HepG2 (cell line): ENCODE results near the gene CATSPERE. TPM values are rescaled to one million over a fixed set of nuclear protein-coding genes. Genes with fewer than 3 reads are reported as not detected.

Source experiments
- BRD4 ChIP-seq: sonication (generic); formaldehyde crosslinking; IDR thresholded peaks from 2 replicates; pipeline ENCODE4 v1.4.0; 2020; ENCODE audit warnings: missing genetic modification reagents
- CBX1 ChIP-seq: IDR thresholded peaks from one replicate; pipeline ENCODE4 v1.6.1; 2016; ENCODE audit warnings: antibody characterized with exemption, low read depth
- DNMT1 ChIP-seq: sonication (generic); formaldehyde crosslinking; IDR thresholded peaks from 2 replicates; pipeline ENCODE4 v1.5.1; 2020; ENCODE audit warnings: mild to moderate bottlenecking, missing genetic modification reagents
- HNF4G ChIP-seq, 2 experiments: sonication (generic) in 1 of 2; formaldehyde crosslinking in 1 of 2; IDR thresholded peaks; 2 replicates each; pipeline versions ENCODE4 v1.4.0 to v1.6.1; 2011 to 2020; ENCODE audit warnings: borderline replicate concordance in 2 of 2, low read depth in 2 of 2, mild to moderate bottlenecking in 2 of 2, low read length in 1 of 2, missing genetic modification reagents in 1 of 2, moderate library complexity in 1 of 2
- MAZ ChIP-seq, 2 experiments: sonication (generic) in 1 of 2; formaldehyde crosslinking in 1 of 2; IDR thresholded peaks; 2 replicates each; pipeline versions ENCODE4 v1.5.0 to v1.6.1; 2012 to 2020; ENCODE audit warnings: low read depth in 2 of 2, mild to moderate bottlenecking in 2 of 2, borderline replicate concordance in 1 of 2, improper control_type of control experiment in 1 of 2, low read length in 1 of 2, missing genetic modification reagents in 1 of 2, moderate library complexity in 1 of 2
- NFYB ChIP-seq: sonication (generic); formaldehyde crosslinking; IDR thresholded peaks from 2 replicates; pipeline ENCODE4 v1.4.0; 2020; ENCODE audit warnings: missing genetic modification reagents
- POLR2A ChIP-seq, 2 experiments: IDR thresholded peaks; 2 replicates each; pipeline ENCODE4 v1.6.1; 2011; ENCODE audit warnings: low read depth in 2 of 2, low read length in 2 of 2, mild to moderate bottlenecking in 1 of 2, moderate library complexity in 1 of 2; ENCODE audit not compliant: insufficient read depth in 1 of 2
- PRDM15 ChIP-seq: sonication (generic); formaldehyde crosslinking; IDR thresholded peaks from 2 replicates; pipeline ENCODE4 v1.4.0; 2020; ENCODE audit warnings: missing genetic modification reagents
- RAD21 ChIP-seq: fragments of 450-650 bp; formaldehyde crosslinking; IDR thresholded peaks from 2 replicates; pipeline ENCODE4 v1.5.0; 2020; ENCODE audit warnings: mild to moderate bottlenecking
- RORA ChIP-seq: sonication (generic); formaldehyde crosslinking; IDR thresholded peaks from 2 replicates; pipeline ENCODE4 v1.5.0; 2020; ENCODE audit warnings: mild to moderate bottlenecking, missing genetic modification reagents, moderate library complexity
- TRIM22 ChIP-seq: fragments of 450-650 bp; IDR thresholded peaks from 2 replicates; pipeline ENCODE4 v1.6.1; 2017
- ZNF225 ChIP-seq: sonication (generic); formaldehyde crosslinking; IDR thresholded peaks from 2 replicates; pipeline ENCODE4 v1.4.0; 2020; ENCODE audit warnings: mild to moderate bottlenecking, missing genetic modification reagents
- ZNF431 ChIP-seq: sonication (generic); formaldehyde crosslinking; IDR thresholded peaks from 2 replicates; pipeline ENCODE4 v1.9.0; 2022; ENCODE audit warnings: missing genetic modification reagents, low read depth, mild to moderate bottlenecking, borderline replicate concordance
- ZNF441 ChIP-seq: sonication (generic); formaldehyde crosslinking; IDR thresholded peaks from 2 replicates; pipeline ENCODE4 v1.7.0; 2021; ENCODE audit warnings: missing genetic modification reagents, borderline replicate concordance
- ZNF496 ChIP-seq: sonication (generic); formaldehyde crosslinking; IDR thresholded peaks from 2 replicates; pipeline ENCODE4 v1.8.1; 2023; ENCODE audit warnings: mild to moderate bottlenecking, moderate library complexity, missing genetic modification reagents; ENCODE audit not compliant: insufficient replicate concordance
- ZNF549 ChIP-seq: sonication (generic); formaldehyde crosslinking; IDR thresholded peaks from 2 replicates; pipeline ENCODE4 v1.5.0; 2020; ENCODE audit warnings: missing genetic modification reagents
- ZNF569 ChIP-seq: sonication (generic); formaldehyde crosslinking; IDR thresholded peaks from 2 replicates; pipeline ENCODE4 v1.5.0; 2020; ENCODE audit warnings: mild to moderate bottlenecking, missing genetic modification reagents, moderate library complexity, borderline replicate concordance
- ZNF737 ChIP-seq: sonication (generic); formaldehyde crosslinking; IDR thresholded peaks from 2 replicates; pipeline ENCODE4 v1.5.0; 2020; ENCODE audit warnings: missing genetic modification reagents, mild to moderate bottlenecking, borderline replicate concordance
- ZNF841 ChIP-seq: sonication (generic); formaldehyde crosslinking; IDR thresholded peaks from 2 replicates; pipeline ENCODE4 v1.8.1; 2023; ENCODE audit warnings: missing genetic modification reagents, borderline replicate concordance
- polyA plus RNA-seq, 8 experiments: library from polyadenylated mRNA; depleted of rRNA in 3 of 8; stranded (reverse) in 7 of 8; unstranded in 1 of 8; fragments of >200 nt; fragmentation: Illumina TruSeq in 4 of 8; extraction: Trizol in 4 of 8; gene quantifications; 2 replicates each; pipeline versions ENCODE4 v1.2.1 to v1.2.3, GENCODE V29; 2011 to 2016; ENCODE audit warnings: low read depth in 4 of 8, missing spikeins in 1 of 8, mixed read lengths in 1 of 8; ENCODE audit not compliant: insufficient read depth in 1 of 8
- total RNA-seq, 5 experiments: library from RNA; depleted of rRNA; stranded (reverse); fragments of >200 nt; fragmentation: Illumina TruSeq; extraction: Trizol; gene quantifications; 2 replicates each; pipeline ENCODE4 v1.2.3, GENCODE V29; 2016; ENCODE audit warnings: low read depth in 1 of 5
- TF ChIP-seq, protein P1 (sequence below), 2 experiments: IDR thresholded peaks; 2 replicates each; pipeline ENCODE4 v1.6.1; 2011 to 2012; ENCODE audit warnings: low read length in 2 of 2, borderline replicate concordance in 1 of 2, low read depth in 1 of 2, mild to moderate bottlenecking in 1 of 2, moderate library complexity in 1 of 2

Gene CATSPERE
- total and polyA plus RNA-seq, 2 of the 13 experiments (the other 11 are each of a cell fraction or from before 2014, with no cell fraction given): 0.34 to 0.51 TPM

DNA sequence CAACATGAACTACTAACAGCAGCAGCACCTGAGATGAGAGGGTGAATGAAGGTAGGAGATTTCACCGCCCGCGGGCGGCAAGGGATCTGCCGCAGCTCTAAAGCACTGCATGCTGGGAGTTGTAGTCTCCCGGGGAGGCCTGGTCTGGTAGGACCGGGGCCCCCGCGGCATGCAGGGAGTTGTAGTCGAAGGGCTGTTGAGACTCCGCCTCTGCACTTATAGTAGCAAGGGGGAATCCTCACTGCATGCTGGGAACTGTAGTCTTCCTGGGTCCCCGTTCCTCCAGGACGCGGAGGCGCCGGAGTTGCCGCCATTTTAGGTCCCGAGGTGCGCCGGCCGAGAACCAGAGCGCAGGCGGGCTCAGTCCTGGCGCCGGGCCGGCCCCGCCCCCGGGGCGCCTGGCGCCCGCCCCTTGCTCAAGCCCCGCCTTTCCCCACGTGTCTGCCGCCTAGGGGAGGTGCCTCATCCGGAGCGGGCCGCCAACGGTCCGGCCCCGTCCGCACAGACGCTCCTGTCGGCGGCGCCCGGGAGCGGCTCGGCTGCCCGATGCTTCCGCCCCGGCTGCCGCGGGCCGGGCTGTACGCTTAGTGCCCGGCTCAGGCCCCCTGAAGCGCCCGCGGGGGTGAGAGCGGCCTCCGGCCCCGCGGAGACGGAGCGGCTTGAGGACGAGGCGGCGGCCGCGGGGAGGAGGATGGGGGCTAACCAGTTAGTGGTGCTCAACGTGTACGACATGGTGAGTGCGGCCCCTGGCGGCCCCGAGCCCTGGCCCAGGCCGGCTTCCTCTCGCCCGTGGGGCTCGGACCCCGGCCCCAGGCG is 191.8 kb downstream of the CATSPERE start, which contains the start of gene DESI2 (continued):
- no peak; the same call in 1 of the 2 replicates for TF ChIP-seq PRDM15 (CRISPR knock-in tag)
- TF ChIP-seq ZNF841 (CRISPR knock-in tag): no peak
- no peak for TF ChIP-seq CBX1
- TF ChIP-seq ZNF549 (CRISPR knock-in tag): no peak
- TF ChIP-seq POLR2A (IDR thresholded peaks at IDR 0.05; ENCODE audit: insufficient read depth in 1 of 2, low read depth in 2 of 2, low read length in 2 of 2): peak; percentile 87 to 88
- TF ChIP-seq ZNF496 (CRISPR knock-in tag): no peak
- no peak for TF ChIP-seq RORA (CRISPR knock-in tag)
- peak; percentile 85 for TF ChIP-seq DNMT1 (CRISPR knock-in tag)
- TF ChIP-seq HNF4G (IDR thresholded peaks at IDR 0.05; ENCODE audit: borderline replicate concordance, low read depth, low read length): no peak
- TF ChIP-seq HNF4G (CRISPR knock-in tag; IDR thresholded peaks at IDR 0.05; ENCODE audit: borderline replicate concordance, low read depth): no peak
- no peak; the same call in 1 of the 2 replicates for TF ChIP-seq ZNF441 (CRISPR knock-in tag)
- TF ChIP-seq NFYB (CRISPR knock-in tag): peak; percentile 80
- TF ChIP-seq BRD4 (CRISPR knock-in tag): no peak
- peak; percentile 65; the same call in 1 of the 2 replicates for TF ChIP-seq MAZ (IDR thresholded peaks at IDR 0.05; ENCODE audit: borderline replicate concordance, low read depth, low read length)
- peak; percentile 90 for TF ChIP-seq MAZ (CRISPR knock-in tag; IDR thresholded peaks at IDR 0.05; ENCODE audit: low read depth)
- TF ChIP-seq ZNF737 (CRISPR knock-in tag): no peak
- TF ChIP-seq RAD21: peak; percentile 67
- TF ChIP-seq ZNF431 (CRISPR knock-in tag): peak; percentile 4; the same call in 1 of the 2 replicates
- TF ChIP-seq ZNF569 (CRISPR knock-in tag): no peak
- no peak for TF ChIP-seq TRIM22
- TF ChIP-seq ZNF225 (CRISPR knock-in tag): no peak
- TF ChIP-seq, protein P1, sequence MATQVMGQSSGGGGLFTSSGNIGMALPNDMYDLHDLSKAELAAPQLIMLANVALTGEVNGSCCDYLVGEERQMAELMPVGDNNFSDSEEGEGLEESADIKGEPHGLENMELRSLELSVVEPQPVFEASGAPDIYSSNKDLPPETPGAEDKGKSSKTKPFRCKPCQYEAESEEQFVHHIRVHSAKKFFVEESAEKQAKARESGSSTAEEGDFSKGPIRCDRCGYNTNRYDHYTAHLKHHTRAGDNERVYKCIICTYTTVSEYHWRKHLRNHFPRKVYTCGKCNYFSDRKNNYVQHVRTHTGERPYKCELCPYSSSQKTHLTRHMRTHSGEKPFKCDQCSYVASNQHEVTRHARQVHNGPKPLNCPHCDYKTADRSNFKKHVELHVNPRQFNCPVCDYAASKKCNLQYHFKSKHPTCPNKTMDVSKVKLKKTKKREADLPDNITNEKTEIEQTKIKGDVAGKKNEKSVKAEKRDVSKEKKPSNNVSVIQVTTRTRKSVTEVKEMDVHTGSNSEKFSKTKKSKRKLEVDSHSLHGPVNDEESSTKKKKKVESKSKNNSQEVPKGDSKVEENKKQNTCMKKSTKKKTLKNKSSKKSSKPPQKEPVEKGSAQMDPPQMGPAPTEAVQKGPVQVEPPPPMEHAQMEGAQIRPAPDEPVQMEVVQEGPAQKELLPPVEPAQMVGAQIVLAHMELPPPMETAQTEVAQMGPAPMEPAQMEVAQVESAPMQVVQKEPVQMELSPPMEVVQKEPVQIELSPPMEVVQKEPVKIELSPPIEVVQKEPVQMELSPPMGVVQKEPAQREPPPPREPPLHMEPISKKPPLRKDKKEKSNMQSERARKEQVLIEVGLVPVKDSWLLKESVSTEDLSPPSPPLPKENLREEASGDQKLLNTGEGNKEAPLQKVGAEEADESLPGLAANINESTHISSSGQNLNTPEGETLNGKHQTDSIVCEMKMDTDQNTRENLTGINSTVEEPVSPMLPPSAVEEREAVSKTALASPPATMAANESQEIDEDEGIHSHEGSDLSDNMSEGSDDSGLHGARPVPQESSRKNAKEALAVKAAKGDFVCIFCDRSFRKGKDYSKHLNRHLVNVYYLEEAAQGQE (IDR thresholded peaks at IDR 0.05; ENCODE audit: borderline replicate concordance in 1 of 2, low read depth in 1 of 2, low read length in 2 of 2): peak in 1 of 2 experiments; percentile 64; a peak in 1 of 4 replicates
